GM21381 (cell line): Measurements from ENCODE around the gene KBTBD8.

Source experiments
- ATAC-seq: cut with Tn5 transposase; IDR thresholded peaks from one replicate; pipeline ENCODE4 v1.9.1; 2021; ENCODE audit warnings: mild to moderate bottlenecking, moderate library complexity; ENCODE audit not compliant: unreplicated experiment

Gene KBTBD8

GRCh38 chr3:67031986-67032385 lies 33.9 kb downstream of the KBTBD8 start:
- ATAC-seq = no peak

DNA sequence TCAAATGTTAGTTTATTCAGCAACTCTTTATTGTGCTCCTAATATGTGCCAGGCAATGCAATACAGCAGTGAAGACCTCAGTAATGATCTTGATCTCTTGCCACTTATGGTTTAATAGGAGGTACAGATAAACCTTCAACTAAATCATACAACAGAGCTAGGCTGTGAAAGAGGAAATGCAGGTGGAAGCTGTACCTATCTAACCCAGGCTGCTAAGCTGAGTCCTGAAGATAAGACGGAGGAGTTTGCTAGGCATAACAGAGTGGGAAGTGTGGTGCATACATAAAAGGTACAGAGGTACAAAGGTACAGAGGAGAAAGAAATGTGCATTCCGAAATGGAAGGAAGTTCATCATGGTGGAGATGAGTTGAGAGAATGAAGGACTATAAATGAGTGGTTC lies 35.0 kb downstream of the KBTBD8 start:
- ATAC-seq = no peak

DNA sequence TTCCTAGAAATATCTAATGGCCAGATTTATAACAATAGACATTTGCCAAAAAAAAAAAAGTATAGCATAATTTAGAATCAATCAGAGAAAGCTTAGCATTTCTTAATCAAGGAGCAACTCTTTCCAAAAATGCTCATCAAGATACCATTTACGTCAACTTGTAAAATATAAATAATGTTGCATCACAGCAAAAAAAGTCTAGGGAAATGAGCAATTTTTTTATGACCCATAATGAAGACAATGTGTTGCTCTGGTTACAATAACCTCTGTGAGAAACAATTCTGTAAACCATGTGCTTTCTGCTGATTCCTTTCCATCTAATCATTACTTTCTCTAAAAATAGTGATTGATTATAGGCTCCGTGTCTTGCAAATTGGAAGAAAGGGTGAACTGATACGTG lies 36.3 kb downstream of the KBTBD8 start:
- ATAC-seq = no peak

DNA sequence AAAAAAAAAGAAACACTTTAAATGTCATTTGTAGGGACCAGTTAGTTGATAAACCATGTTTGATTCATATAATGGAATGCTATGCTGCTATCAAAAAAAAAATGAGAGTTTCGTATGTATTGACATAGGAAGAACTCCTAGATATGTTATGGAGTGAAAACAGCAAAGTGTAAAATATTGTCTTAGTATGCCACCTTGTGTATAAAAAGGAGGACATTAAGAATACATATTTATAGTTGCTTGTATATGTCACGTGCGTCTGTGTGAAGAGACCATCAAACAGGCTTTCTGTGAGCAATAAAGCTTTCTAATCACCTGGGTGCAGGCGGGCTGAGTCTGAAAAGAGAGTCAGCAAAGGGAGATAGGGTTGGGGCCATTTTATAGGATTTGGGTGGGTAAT lies 39.5 kb downstream of the KBTBD8 start:
- ATAC-seq = no peak

DNA sequence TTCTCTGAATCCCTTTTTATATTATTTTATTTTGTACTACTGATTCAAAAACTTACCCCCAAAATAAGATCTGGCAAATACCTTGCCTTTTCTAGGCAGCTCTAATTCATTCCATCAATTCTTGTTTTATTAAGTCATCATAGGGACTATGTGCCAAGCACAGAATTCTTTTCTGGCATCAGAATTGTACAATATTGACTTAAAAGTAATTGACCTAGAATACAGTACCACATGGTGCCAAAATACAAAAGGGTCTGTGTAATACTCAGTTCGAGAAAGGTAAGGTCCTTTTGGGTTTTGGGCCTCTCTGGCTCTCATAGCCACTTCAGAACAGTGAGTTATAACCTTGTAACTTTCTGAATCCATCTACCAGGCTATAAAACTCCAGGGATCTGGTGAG lies 46.2 kb downstream of the KBTBD8 start:
- no peak for ATAC-seq

GRCh38 chr3:67044955-67045354 lies 46.8 kb downstream of the KBTBD8 start:
- ATAC-seq = no peak

DNA sequence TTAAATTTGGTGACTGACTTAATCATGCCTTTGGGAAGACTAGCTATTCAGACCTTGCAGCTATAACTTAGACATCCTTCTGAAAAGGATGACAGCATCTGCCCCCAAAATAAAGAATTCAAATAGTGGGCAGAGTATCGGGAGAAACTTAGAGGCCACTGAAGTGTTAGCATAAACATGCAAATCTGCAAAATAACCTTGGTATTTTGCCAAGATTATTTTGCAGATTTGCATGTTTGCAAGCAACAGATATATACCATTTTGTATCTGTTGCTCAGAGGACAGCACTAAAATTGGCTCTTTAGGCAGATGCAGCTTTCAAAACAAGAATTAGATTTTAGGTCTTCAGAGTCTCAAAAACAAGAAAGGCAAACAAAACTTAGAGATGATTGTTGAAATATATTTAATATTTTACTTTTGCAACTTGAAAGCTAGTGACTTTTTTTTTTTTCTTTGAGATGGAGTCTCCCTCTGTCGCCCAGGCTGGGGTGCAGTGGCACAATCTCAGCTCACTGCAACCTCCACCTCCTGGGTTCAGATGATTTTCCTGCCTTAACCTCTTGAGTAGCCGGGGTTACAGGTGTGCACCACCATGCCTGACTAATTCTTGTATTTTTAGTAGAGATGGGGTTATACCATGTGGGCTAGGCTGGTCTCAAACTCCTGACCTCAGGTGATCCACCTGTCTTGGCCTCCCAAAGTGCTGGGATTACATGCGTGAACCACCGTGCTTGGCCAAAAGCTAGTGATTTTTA lies 47.8 kb downstream of the KBTBD8 start:
- no peak for ATAC-seq

GRCh38 chr3:67047051-67047450 lies 48.9 kb downstream of the KBTBD8 start:
- ATAC-seq = no peak

DNA sequence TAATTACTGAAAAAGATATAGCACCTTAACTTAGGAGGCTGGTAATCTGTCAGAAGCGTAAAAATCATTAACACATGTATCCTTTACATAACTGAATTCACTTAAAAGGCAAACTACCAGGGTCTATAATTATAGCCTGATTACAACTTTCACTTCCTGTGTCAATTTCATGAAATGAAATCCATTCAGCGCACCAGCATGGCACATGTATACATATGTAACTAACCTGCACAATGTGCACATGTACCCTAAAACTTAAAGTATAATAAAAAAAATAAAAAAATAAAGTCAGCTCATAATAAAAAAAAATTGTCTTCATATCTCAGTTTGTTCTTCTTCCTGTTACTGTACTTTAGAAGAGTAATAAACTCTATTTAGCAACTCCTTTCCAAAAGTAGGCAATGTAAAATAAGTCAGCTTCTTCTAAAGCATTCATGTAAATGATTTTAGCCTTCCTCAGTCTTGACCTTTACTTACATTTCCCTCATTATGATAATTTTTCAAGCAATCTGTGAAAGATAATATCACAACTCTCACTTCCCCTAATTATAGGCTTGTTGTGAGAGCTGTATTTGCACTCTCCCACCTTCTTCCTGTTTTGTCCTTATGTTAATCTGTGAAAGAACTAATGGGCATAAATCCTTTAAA lies 50.1 kb downstream of the KBTBD8 start:
- peak; percentile 96 for ATAC-seq

- peak; percentile 57 for ATAC-seq
Observed at GRCh38 chr3:67048715-67049074, 50.6 kb downstream of the KBTBD8 start.

DNA sequence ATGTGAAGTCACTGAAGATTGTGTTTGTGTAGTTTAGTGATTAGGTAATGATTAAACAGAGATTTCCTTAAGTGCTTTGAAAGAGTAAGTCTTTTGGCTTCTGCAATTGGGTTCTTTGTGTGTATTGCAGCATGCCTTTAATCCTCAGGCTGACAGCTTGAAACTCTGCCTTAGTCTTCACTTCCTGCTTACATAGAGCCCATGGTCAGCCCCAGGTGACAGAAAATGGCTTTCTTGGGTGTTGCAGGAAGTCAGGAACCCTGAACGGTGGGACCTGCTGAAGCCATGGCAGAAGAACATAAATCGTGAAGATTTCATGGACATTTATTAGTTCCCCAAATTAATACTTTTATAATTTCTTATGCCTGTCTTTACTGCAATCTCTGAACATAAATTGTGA lies 61.3 kb downstream of the KBTBD8 start:
- ATAC-seq = no peak
